Tibial nerve (tissue), 4 donors: Measurements from ENCODE around the gene CIAPIN1. TPM values are rescaled to one million over a fixed set of nuclear protein-coding genes. Genes with fewer than 3 reads are reported as not detected.

Experiments used
- DNase-seq, 2 donors: peaks; one replicate each; pipeline ENCODE4 v3.0.0-alpha.2; 2019; ENCODE audit warnings: low spot score in 2 of 2
- H3K27ac ChIP-seq, 4 donors: fragments of 200-600 bp; sonication (generic) in 3 of 4; one replicate each; pipeline ENCODE4 v1.5.1; 2017 to 2019; ENCODE audit warnings: mild to moderate bottlenecking in 1 of 4
- H3K27me3 ChIP-seq, 2 donors: fragments of 200-600 bp; sonication (generic) in 1 of 2; one replicate each; pipeline versions ENCODE4 v1.5.1 to v1.6.0; 2017 to 2019
- H3K36me3 ChIP-seq, 3 donors: fragments of 200-600 bp; sonication (generic); one replicate each; pipeline ENCODE4 v1.5.1; 2018 to 2019
- H3K4me1 ChIP-seq, 4 donors: fragments of 200-600 bp; sonication (generic) in 3 of 4; one replicate each; pipeline ENCODE4 v1.5.1; 2017 to 2019
- H3K4me3 ChIP-seq, 4 donors: fragments of 200-600 bp; sonication (generic) in 3 of 4; one replicate each; pipeline ENCODE4 v1.5.1; 2017 to 2019; ENCODE audit warnings: mild to moderate bottlenecking in 1 of 4, moderate library complexity in 1 of 4
- H3K9me3 ChIP-seq, 4 donors: fragments of 200-600 bp; sonication (generic) in 3 of 4; one replicate each; pipeline ENCODE4 v1.5.1; 2017 to 2019
- CTCF ChIP-seq, 5 experiments: fragments of 200-600 bp in 3 of 5; fragments of 450-650 bp in 2 of 5; sonication (generic) in 3 of 5; IDR thresholded peaks; one replicate each; pipeline ENCODE4 v1.5.1; 2016 to 2019; ENCODE audit warnings: antibody characterized with exemption in 5 of 5, mild to moderate bottlenecking in 3 of 5, moderate library complexity in 2 of 5
- EP300 ChIP-seq, 2 donors: sonication (generic); formaldehyde crosslinking; IDR thresholded peaks; one replicate each; pipeline ENCODE4 v1.6.1; 2017; ENCODE audit warnings: antibody characterized with exemption in 2 of 2, mild to moderate bottlenecking in 1 of 2
- POLR2A ChIP-seq, 2 donors: fragments of 450-650 bp; IDR thresholded peaks; one replicate each; pipeline ENCODE4 v1.6.1; 2017; ENCODE audit warnings: antibody characterized with exemption in 2 of 2, mild to moderate bottlenecking in 2 of 2, moderate library complexity in 2 of 2
- WGBS, 2 donors: methylation state at CpG; one replicate each; pipeline ENCODE4 v1.1.5; 2018; 5-methylcytosine and 5-hydroxymethylcytosine counted together
- total RNA-seq, 4 donors: library from RNA; depleted of rRNA; stranded (reverse); fragments of >200 nt; gene quantifications; one replicate each; pipeline ENCODE4 v1.1.0, GENCODE V29; 2016

The CIAPIN1 gene
- total RNA-seq, 4 donors from 2014 or later: 23.4 to 26.7 (median 25.7) TPM

- 87 to 88% methylated on average over 11 of the region's 11 CpGs for WGBS, 2 donors
- Histone ChIP-seq H3K27me3 (no peaks in the 10 kb centered on the region), H3K36me3 (peaks cover 6 to 97% (median 18%) of the 10 kb centered on the region in 3 donors), H3K4me1 (peaks cover 0 to 47% (median 16%) of the 10 kb centered on the region in 4 donors), H3K9me3 (no peaks in the 10 kb centered on the region), H3K4me3 (no peak overlapping the region), H3K27ac (no peak overlapping the region)
- no peak for DNase-seq
- TF ChIP-seq CTCF (IDR thresholded peaks at IDR 0.05) (no peak), EP300 (IDR thresholded peaks at IDR 0.05) (no peak), POLR2A (IDR thresholded peaks at IDR 0.05) (no peak)
These were observed 21.9 kb upstream of the CIAPIN1 start for GRCh38 chr16:57469046-57469445.

- Histone ChIP-seq H3K9me3 (no peaks in the 10 kb centered on the region), H3K4me3 (no peak overlapping the region), H3K4me1 (peaks cover 0 to 54% (median 22%) of the 10 kb centered on the region in 4 donors), H3K36me3 (peaks cover 6 to 94% (median 18%) of the 10 kb centered on the region in 3 donors), H3K27me3 (no peaks in the 10 kb centered on the region), H3K27ac (no peak overlapping the region)
- WGBS, 2 donors: 88 to 92% methylated on average over 2 of the region's 2 CpGs
- no peak for TF ChIP-seq CTCF (IDR thresholded peaks at IDR 0.05)
- no peak for TF ChIP-seq EP300 (IDR thresholded peaks at IDR 0.05)
- TF ChIP-seq POLR2A (IDR thresholded peaks at IDR 0.05): no peak
- no peak for DNase-seq
These were observed 21.2 kb upstream of the CIAPIN1 start for GRCh38 chr16:57468346-57468745.

GRCh38 chr16:57464523-57464922 lies 17.3 kb upstream of the CIAPIN1 start:
- Histone ChIP-seq H3K27ac (no peak overlapping the region), H3K4me1 (peaks cover 0 to 33% (median 18%) of the 10 kb centered on the region in 4 donors), H3K9me3 (no peaks in the 10 kb centered on the region), H3K27me3 (no peaks in the 10 kb centered on the region), H3K4me3 (no peak overlapping the region), H3K36me3 (peaks cover 3 to 71% (median 12%) of the 10 kb centered on the region in 3 donors)
- 79 to 96% methylated on average over 2 of the region's 2 CpGs for WGBS, 2 donors
- no peak for TF ChIP-seq CTCF (IDR thresholded peaks at IDR 0.05)
- no peak for TF ChIP-seq POLR2A (IDR thresholded peaks at IDR 0.05)
- no peak for TF ChIP-seq EP300 (IDR thresholded peaks at IDR 0.05)
- DNase-seq: no peak

- Histone ChIP-seq H3K36me3 (peaks cover 0 to 71% (median 10%) of the 10 kb centered on the region in 3 donors), H3K9me3 (no peaks in the 10 kb centered on the region), H3K27ac (peak overlapping the region; percentile 90 to 94 (median 94)), H3K4me3 (peak overlapping the region; percentile 97 to 99 (median 97)), H3K4me1 (peaks cover 0 to 33% (median 18%) of the 10 kb centered on the region in 4 donors), H3K27me3 (no peaks in the 10 kb centered on the region)
- TF ChIP-seq CTCF (IDR thresholded peaks at IDR 0.05): no peak
- no peak for TF ChIP-seq POLR2A (IDR thresholded peaks at IDR 0.05)
- DNase-seq: no peak
- WGBS, 2 donors: 0 to 3% methylated on average over 13 to 16 of the region's 16 CpGs
These were observed 15.8 kb upstream of the CIAPIN1 start for GRCh38 chr16:57462978-57463362.

GRCh38 chr16:57462209-57462977 lies 15.2 kb upstream of the CIAPIN1 start, which contains the start of gene POLR2C:
Gene POLR2C (plus strand): TSS chr16:57462679. CDS start chr16:57462725, 46 bp downstream.
- WGBS, 2 donors: 1 to 2% methylated on average over 18 to 47 of the region's 47 CpGs
- Histone ChIP-seq H3K36me3 (peaks cover 0 to 71% (median 12%) of the 10 kb centered on the region in 3 donors), H3K27me3 (no peaks in the 10 kb centered on the region), H3K9me3 (no peaks in the 10 kb centered on the region), H3K4me1 (peaks cover 0 to 33% (median 18%) of the 10 kb centered on the region in 4 donors), H3K27ac (peak within 1 kb of the TSS; percentile 90 to 94 (median 94)), H3K4me3 (peak within 1 kb of the TSS; percentile 97 to 99 (median 97))
- TF ChIP-seq EP300 (IDR thresholded peaks at IDR 0.05): peak; percentile 59 to 98
- peak; percentile 71 to 85 for TF ChIP-seq POLR2A (IDR thresholded peaks at IDR 0.05)
- TF ChIP-seq CTCF (IDR thresholded peaks at IDR 0.05): peak; percentile 90 to 97 (median 96)
- DNase-seq: peak; percentile 80 to 87
